GM18502 (cell line): ENCODE measurements around the gene KCNK15.

Experiments
- ATAC-seq: cut with Tn5 transposase; IDR thresholded peaks from one replicate; pipeline ENCODE4 v1.9.1; 2021; ENCODE audit warnings: mild to moderate bottlenecking; ENCODE audit not compliant: unreplicated experiment, poor library complexity

The KCNK15 gene

DNA sequence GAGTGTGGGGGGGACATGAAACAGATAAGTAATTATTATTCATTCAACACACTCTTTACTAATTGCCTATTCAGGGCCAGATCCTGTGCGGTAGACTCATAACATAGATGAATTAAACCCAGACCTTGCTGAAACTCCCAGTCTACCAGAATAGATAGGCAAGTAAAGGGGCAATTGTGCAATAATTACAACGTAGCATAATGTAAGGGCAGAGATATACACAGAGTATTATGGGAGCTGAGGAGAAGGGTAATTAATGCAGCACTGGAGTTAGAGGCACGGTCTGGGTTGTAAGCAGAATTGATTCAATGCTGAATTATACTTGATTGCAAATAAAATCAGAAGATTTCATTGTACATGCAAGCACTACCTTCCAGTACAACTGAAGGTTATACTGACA is 35.5 kb downstream of the KCNK15 start:
- ATAC-seq: no peak

DNA sequence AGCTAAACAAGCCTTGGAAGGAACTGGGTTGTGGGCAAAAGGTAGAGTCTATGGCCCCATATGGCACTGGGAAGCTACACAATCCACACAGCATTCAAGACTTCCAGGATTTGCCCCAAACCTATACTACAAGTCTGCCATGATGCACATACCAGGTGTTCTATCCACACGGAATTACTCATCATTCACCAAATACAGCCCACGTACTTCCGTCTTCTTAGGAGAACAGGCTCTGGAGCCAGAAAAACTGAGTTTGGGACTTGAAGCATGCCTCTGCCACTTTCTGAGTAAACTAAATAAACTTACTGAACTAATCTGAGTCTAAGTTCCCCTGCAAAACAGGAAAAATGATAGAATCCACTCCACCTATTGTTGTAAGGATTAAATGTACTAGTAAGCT is 36.1 kb downstream of the KCNK15 start:
- no peak for ATAC-seq

DNA sequence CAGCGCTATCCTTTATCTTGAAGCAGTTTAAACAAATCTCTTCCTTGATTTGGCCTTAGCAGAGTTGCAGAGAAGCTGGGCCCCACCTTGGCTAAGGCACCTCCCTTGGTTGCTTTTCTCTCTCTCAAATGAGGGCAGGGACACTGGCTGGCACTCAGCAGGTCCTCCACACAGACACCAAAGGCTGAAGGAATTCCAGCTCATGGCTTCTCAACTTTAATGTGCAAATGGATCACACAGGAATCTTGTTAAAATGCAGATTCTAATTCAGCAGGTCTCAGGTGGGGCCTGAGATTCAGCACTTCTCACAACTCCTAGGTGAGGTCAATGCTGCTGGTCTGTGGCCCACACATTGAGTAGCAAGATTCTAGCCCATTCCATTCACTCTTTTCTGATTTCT is 39.0 kb downstream of the KCNK15 start:
- no peak for ATAC-seq

DNA sequence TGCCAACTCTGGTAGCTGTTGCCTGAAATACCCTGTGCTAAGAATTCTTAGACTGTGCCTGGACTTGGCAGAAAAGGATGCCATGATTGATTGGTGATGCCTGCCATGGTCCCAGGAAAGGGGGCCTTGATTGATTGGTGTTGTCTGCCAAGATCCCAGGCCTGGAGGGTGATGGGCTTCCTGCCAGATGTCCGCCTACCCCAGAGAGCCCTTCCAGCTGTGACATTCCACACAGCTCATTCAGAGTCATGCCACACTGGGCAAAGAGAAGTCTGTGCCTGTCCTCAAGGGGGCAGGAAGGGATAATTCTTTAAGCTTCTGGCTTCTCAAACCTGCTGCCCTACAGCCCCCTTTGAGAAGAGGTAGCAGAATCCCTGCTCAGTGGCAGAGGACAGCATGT is 40.1 kb downstream of the KCNK15 start:
- no peak for ATAC-seq

DNA sequence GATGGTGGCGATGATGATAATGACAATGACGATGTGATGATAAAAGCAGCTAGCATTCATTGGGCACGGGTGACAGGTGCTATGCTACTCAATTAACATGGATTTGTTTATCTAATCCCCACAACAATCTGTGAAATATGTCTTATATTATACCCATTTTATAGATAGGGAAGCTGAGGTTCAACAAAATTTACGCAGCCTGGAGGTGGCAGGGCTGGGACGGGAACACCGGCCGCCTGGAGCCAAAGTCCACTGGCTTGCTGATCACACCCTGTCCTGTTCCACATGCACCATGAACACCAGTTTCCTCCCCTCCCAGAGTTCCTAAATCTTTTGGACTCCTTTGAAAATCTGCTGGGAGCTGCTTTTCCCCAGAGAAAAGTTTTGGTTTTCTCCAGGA is 41.6 kb downstream of the KCNK15 start:
- no peak for ATAC-seq

DNA sequence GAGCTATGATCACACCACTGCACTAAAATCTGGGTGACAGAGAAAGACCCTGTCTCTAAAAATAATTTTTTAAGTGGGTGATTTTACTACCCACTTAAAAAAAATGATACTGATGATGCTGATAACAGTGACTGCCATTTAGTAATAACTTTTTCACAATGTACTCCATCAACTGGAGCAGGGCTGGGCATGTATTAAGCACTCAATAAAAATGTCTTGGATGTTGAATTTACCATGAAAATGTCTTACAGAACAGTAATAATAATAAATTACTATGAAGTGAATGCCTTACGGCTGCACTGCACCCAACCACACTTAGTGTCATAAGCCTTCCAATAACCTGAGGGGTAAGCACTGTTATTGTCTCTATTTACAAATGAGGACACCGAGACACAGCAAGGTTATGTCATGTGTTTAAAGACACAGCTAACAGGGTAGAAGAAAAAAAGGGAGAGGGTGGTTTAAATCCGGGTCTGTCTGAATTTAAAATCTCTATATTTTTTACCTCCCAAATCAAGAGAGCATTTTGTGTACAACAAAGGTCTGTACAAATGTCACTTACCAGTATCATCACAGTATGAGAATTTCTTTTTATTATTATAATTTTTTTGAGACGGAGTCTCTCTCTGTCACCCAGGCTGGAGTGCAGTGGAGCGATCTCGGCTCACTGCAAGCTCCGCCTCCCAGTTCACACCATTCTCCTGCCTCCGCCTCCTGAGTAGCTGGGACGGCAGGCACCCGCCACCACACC is 43.2 kb downstream of the KCNK15 start:
- ATAC-seq: no peak

DNA sequence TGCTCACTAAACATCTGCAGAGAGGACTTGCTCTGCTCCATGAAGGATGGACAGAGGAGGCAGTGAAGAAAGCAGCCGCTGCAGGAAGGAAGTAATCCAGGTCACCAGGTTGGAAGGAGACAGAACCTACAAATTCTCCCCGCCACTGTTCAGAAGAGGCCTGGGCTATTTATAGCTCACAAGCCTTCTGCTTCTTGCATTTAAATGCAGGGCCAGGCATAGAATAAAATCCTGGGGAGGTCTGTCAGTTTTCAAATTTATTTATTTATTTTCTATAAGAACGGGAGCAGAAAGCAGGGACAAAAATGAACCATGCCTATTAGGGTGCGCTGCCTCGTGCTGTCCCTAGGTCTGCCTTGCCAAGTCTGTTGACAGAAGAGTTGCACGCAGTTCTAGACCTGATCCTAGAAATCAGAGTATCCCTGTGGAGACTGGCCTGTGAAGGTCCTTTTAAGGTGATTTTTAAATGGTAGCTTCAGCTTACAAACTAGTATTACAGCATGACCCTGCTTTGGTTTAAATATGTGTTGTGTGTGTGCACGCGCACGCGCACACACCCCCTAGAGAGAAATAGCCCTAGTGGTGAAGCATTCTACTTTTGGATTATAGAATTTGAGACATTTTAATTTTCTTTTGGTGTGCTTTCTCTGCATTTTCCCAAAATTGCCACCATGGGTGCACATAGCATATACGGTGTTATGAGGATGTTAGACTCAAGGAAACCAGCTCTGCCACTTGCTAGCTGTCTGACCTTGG is 45.2 kb downstream of the KCNK15 start:
- no peak for ATAC-seq

DNA sequence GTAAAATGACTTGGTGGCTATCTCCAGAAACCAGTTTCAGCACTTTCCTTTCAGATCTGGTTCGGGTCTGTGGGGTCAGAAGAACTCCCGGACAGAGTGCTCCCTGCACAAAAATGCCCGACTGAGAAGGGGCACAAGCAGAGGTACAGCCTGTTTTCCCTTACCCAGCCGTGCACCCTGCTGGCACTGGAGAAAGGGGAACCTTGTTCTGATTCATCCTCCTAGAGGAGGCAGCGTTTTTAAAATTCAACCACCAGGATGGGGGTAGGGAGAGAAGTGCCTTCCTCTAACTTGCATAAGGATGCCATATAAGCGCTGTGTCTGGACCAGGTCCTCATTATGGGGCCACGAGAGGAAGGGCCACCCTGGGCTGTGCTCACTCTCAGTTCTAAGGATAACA is 47.1 kb downstream of the KCNK15 start:
- no peak for ATAC-seq

DNA sequence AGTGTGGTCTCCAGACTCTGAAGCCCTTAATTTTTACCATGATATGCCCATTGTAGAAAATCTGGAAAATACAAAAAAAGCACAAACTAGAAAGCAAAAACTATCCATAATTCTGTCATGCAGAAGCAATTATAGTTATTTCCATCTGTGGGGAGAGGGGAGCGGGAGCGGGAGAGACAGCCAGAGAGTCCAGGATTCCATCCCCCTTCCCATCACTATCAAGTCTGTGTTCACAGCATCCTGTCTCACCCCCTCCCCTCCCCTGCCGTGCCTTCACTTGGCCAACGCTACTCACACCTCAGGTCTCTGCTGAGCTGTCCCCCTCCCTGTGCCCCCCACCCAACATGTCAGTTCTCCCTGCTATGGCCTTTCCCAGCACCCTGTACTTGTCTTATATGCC is 50.2 kb downstream of the KCNK15 start:
- ATAC-seq: no peak

DNA sequence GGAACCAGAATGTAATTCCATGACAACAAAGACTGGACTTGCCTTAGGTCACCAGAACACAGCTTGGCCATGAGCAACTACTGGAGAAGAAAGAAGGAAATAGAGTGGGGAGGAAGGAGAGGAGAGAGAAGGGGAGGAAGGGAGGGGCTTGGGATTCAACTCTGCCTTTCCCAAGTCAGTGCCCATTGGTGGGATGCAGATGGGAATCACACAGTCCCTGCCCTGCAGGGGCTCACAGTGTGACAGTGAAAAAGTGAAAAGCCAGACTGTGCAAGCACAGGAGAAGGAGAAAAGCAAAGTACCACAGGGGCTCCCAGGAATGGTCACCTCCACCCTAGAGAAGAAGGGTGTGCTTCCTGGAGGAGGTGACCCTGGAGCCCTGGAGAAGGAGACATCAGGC is 50.6 kb downstream of the KCNK15 start:
- no peak for ATAC-seq

DNA sequence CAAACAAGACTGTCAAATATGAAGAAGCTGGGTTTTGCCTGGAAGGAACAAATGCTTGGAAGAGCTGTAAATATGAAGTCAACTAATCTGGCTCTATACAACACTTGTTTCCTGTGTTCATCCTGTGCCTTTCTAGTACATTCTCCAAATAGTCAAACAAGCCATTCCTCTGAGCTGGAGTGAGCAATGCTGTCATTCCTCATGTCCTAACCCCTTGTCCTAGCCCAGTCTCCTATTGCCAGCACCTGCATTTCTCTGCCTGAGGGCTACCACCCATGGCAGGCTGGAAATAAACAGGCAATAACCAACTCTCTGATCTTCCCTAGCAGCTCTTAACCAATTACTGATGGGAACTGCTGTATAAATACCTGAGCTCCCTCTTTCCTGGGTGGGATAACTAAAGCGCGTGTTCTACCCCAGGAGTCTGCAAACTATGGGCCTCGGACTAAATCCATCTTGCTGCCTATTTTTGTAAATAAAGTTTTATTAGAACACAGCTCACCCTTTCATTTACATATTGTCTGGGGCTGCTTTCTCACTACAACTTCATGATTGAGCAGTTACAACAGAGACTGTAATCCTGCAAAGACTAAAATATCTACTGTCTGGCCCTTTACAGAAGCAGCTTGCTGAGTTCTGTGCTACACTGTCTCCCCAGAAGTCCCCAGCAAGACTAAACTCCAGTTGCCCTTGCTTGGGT is 51.2 kb downstream of the KCNK15 start:
- no peak for ATAC-seq

DNA sequence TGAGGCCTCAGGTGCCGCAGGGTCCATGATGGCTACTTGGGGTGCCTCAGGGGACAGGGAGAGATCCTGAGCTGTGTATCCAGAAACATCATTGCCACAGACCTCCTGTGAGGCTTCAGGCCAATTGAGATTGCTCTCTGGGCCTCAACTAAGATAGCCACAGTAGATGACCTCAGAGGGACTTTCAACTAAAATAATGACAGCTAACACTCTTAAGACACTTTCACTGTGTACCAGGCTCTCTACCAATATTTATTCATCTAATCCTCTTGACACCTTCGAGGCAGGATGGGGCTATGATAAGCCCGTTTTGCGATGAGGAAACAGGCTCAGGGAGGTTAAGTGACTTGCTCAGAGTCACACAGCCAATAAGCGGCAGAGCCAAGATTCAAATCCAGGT is 54.0 kb downstream of the KCNK15 start:
- ATAC-seq: no peak

DNA sequence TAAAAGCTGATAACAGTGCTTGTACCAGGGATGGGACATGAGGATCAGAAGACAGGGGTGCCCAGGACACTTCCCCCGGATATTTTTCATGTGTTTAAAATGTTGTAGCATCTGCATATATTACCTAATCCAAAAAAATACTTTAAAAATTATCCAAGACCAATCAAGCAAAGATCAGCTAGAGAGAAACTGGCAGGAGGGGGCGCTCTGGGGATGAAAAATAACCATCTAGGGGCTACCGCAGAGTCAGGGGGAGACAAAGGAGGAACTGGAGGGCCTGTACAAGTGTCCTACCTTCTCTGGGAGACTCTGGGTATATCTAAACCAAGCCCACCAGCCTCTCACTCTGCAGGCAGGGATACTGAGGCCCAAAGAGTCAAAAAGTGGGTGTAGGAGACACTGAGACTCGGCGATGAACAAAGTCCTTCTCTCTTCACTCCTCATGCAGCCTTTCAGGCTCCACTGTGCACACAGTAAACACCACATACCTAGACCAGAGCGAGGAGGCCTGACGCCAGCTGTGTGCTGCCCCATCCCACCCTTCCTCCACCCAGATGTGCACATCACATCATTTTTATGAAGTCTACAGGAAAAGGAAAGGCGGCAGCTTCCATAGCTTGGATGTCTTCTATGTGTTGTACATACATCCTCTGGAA is 54.9 kb downstream of the KCNK15 start:
- no peak for ATAC-seq
